ENCODE measurements around the gene GATA6. TPM values are rescaled to one million over a fixed set of nuclear protein-coding genes. Genes with fewer than 3 reads are reported as not detected.

GATA6 gene
- total and polyA plus RNA-seq, 2 of the 13 experiments (the other 11 are each of a cell fraction or from before 2014, with no cell fraction given): 0.84 to 3.2 TPM

- TF ChIP-seq STAT6 (CRISPR knock-in tag; IDR thresholded peaks at IDR 0.05; ENCODE audit: borderline replicate concordance): no peak
- no peak for TF ChIP-seq ZFP36L1 (CRISPR knock-in tag; IDR thresholded peaks at IDR 0.05)
- TF ChIP-seq AKNA (CRISPR knock-in tag; IDR thresholded peaks at IDR 0.05; ENCODE audit: borderline replicate concordance): no peak
- TF ChIP-seq KLF11 (CRISPR knock-in tag; IDR thresholded peaks at IDR 0.05): no peak
- TF ChIP-seq ZSCAN22 (CRISPR knock-in tag; IDR thresholded peaks at IDR 0.05): no peak
- peak; percentile 84 for TF ChIP-seq ZNF441 (CRISPR knock-in tag; IDR thresholded peaks at IDR 0.05; ENCODE audit: borderline replicate concordance)
- peak; percentile 90; the same call in 1 of the 2 replicates for TF ChIP-seq HOMEZ (CRISPR knock-in tag; IDR thresholded peaks at IDR 0.05; ENCODE audit: low read depth)
- TF ChIP-seq ZNF354B (CRISPR knock-in tag; IDR thresholded peaks at IDR 0.05): no peak
- no peak for TF ChIP-seq POGK (CRISPR knock-in tag; conservative IDR thresholded peaks at IDR 0.05)
- peak; percentile 59; the same call in 1 of the 2 replicates for TF ChIP-seq ZBTB7B (CRISPR knock-in tag; IDR thresholded peaks at IDR 0.05)
- TF ChIP-seq PHF5A (CRISPR knock-in tag; IDR thresholded peaks at IDR 0.05; ENCODE audit: low read depth, unreplicated experiment): no peak
- no peak for TF ChIP-seq ATF4 (CRISPR knock-in tag; IDR thresholded peaks at IDR 0.05)
- TF ChIP-seq NCOA5 (CRISPR knock-in tag; IDR thresholded peaks at IDR 0.05): no peak
- no peak for TF ChIP-seq ZNF256 (CRISPR knock-in tag; conservative IDR thresholded peaks at IDR 0.05)
- no peak for TF ChIP-seq JARID2 (CRISPR knock-in tag; IDR thresholded peaks at IDR 0.05; ENCODE audit: insufficient replicate concordance)
- no peak for TF ChIP-seq PREB (CRISPR knock-in tag; IDR thresholded peaks at IDR 0.05)
Observed at GRCh38 chr18:22194151-22194598, 24.8 kb downstream of the GATA6 start (continued).
